Sigmoid colon (tissue), 4 donors: ENCODE results near the gene EN2.

Experiments
- CTCF ChIP-seq, 4 experiments: fragments of 450-650 bp in 3 of 4; fragments of 200-600 bp in 1 of 4; IDR thresholded peaks; one replicate each; pipeline ENCODE4 v1.5.1; 2016 to 2019; ENCODE audit warnings: antibody characterized with exemption in 4 of 4, mild to moderate bottlenecking in 3 of 4, moderate library complexity in 2 of 4
- EP300 ChIP-seq, 4 donors: sonication (generic); formaldehyde crosslinking; IDR thresholded peaks; one replicate each; pipeline ENCODE4 v1.6.1; 2017; ENCODE audit warnings: antibody characterized with exemption in 4 of 4
- POLR2A ChIP-seq, 2 donors: fragments of 450-650 bp; IDR thresholded peaks; one replicate each; pipeline ENCODE4 v1.6.1; 2016; ENCODE audit warnings: antibody characterized with exemption in 2 of 2, mild to moderate bottlenecking in 2 of 2, moderate library complexity in 2 of 2
- POLR2AphosphoS5 ChIP-seq, 4 donors: sonication (generic); formaldehyde crosslinking; IDR thresholded peaks; one replicate each; pipeline ENCODE4 v1.6.1; 2017; ENCODE audit warnings: antibody characterized with exemption in 4 of 4

GRCh38 chr7:155450558-155450969 lies 7.4 kb upstream of the EN2 start:
- TF ChIP-seq POLR2AphosphoS5 (IDR thresholded peaks at IDR 0.05) (no peak), CTCF (IDR thresholded peaks at IDR 0.05) (no peak), POLR2A (IDR thresholded peaks at IDR 0.05) (no peak), EP300 (IDR thresholded peaks at IDR 0.05) (no peak)
